HG03439 (cell line): ENCODE results near the gene IRF2BPL.

ENCODE experiments used
- ATAC-seq: cut with Tn5 transposase; IDR thresholded peaks from one replicate; pipeline ENCODE4 v1.9.1; 2021; ENCODE audit warnings: mild to moderate bottlenecking, moderate library complexity; ENCODE audit not compliant: unreplicated experiment

The IRF2BPL gene

DNA sequence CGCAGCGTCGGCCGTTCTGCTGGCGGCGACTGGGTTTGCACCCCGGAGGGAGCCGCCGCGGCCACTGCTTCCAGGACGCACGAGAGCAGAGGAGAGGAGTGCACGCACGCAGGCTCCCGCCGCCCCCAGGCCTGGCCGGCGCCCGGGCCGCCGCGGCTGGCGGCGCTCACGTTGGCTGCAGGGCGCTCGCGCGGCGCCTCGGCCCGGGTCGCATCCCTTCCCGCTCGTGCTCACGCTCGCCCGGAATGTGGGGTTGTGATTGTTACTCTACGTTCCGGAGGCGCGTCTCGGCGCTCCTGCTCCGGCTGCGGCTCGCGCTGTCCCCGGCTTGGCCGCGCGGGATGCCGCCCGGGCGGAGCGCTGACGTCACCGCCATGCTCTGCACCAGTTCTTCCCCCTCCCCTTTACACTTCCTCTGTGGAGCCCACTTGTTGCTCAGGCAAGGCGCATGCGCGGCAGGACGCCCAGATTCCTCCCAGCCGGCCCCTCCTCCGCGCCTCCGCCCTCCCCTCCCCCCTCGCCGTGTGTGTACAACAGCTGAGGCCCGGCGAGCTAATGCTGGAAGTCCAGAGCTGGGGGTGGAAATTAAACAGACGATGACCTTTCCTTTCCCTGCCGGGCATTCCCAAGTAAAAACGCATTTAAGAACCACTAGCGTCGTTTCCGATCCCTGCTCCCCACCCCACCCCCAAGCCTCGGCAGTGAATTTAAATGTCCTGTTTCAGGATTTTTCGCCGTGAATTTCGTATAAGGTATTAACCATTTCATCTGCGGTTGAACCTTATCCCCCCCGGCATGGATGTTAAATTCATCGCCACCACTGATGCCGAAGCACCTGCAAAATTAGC is at the start of gene IRF2BPL:
Gene IRF2BPL (minus strand): TSS at position 325 of the 848 bp plus-strand sequence. CDS start 916 bp downstream, outside the sequence.
- ATAC-seq: peak; percentile 68

- ATAC-seq: no peak
Measured at GRCh38 chr14:77077040-77077439, 48.5 kb upstream of the IRF2BPL start.

DNA sequence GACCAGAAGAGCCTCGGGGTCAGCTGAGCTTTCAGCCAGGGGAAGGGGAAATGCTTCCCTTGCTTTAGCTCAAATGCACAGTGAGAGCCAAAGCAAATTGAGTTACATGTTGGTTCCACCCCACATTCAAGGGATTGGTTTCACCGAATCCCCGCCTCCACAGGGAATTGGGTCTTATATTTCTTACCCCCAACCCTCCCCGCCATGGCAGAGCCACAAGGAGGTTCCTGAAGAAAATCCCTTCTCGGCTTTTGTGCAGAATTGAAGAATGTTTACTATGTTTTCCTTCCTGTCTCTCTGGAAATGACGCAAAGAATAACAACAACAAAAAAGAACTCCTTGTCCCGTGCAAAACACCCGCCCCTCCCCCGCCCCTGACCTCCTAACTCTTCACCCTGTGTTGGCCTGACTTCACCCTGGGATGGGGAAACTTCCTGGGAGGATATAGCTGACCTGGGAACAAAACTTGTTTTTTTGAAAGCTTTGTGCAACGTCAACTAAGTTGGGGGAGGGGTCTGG is 47.7 kb upstream of the IRF2BPL start:
- no peak for ATAC-seq

- ATAC-seq: no peak
Measured at GRCh38 chr14:77074969-77075368, 46.5 kb upstream of the IRF2BPL start.

DNA sequence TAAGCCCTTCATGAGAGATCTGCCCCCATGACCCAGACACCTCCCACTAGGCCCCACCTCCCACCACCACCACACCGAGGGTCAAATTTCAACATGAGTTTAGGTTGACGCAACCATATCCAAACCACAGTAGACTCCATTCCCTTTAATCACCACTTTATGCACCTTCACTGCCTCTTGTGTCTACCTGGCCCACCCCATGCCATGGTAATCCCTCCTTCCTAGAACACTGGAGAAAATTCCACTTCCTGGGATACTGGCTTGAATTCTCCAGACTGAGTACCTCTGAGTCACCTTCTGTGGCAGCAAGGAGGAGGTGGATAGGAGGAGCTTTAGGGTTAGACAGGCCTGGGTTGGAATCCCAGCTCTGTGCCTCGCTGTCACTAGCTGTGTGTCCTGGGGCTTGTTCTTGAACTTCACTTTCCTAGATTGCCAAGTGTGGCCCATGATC is 43.5 kb upstream of the IRF2BPL start:
- ATAC-seq: no peak

DNA sequence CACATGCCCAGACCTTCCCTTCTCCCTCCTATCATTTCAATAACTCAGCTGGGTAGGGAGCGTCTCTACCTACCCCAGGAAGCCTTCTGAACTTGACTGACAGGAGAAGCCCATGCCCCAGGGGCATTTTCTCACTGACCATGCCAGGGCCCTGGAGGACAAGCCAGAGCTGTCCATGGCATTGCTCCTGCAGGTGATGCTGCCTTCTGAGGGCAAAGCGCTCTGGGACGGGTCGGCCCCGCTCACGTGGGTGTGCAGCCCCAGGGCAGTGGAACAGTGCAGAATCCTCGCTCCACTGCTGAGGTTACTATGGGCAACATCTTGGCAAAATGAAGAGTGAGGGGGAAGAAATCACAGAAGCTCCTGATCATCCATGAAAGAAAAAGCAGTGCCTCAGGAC is 41.0 kb upstream of the IRF2BPL start:
- ATAC-seq: no peak

DNA sequence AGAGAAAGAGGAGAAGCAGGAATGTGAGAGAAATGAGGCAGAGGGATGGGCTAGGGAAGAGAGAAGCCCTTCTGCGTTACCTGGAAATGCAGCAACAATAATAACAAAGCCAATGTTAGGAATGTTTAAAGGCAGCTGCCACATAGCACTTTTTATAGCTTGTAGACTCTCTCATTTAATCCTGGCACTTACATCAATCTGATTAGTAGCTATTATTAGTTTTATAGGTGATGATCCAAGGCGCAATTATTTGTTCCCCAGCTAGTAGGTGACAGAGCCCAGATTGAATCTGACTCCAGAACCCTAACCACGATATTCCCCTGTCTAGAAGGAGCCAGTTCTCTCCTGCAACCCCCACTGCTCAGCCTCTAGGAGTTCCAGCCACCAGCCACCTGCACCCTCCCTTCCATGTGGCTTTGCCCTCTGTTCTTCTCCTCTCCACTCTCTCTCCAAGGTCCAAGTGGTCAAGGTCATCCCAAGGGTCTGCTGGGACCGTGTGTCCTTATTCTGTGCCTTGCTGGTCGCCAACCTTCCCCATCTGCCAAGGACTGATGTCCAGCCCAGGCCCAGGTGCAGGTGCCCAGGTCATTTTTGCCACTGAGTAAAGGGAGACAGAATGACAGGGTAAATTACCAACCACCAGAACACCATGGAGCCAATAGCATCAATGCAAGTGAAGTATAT is 40.2 kb upstream of the IRF2BPL start:
- no peak for ATAC-seq

- ATAC-seq: no peak
Measured at GRCh38 chr14:77067632-77068516, 39.4 kb upstream of the IRF2BPL start.

DNA sequence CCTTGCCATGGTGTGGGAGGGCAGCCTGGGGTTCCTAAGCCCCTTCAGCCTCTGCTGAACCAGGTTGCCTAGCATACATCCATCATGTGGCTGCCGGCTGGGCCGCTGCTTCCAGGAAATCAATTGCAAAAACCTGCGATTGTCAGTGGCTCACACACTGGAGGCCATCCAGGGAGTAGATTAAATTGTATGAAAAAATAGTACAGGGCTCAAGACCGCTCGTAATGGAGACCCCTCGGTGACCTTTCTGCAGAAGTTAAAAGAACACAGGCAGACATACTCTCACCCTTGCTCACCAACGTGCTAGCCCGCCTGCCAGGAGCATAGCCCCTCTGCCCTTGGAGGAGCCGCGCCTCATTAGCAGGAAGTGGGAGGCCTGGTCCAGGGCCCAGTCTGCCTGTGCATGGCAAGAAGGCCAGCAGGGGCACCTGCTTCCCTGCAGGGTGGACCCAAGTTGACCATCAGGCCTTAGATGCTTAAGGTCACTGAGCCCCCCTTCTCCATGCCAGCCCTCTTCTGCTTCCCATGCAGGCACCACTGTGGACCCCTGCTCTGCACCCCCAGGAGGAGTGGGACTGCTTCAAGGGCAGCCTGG is 38.2 kb upstream of the IRF2BPL start:
- ATAC-seq: no peak

GRCh38 chr14:77065851-77066577 is 37.5 kb upstream of the IRF2BPL start:
- ATAC-seq: no peak

- no peak for ATAC-seq
Measured at GRCh38 chr14:77064521-77065178, 36.1 kb upstream of the IRF2BPL start.

DNA sequence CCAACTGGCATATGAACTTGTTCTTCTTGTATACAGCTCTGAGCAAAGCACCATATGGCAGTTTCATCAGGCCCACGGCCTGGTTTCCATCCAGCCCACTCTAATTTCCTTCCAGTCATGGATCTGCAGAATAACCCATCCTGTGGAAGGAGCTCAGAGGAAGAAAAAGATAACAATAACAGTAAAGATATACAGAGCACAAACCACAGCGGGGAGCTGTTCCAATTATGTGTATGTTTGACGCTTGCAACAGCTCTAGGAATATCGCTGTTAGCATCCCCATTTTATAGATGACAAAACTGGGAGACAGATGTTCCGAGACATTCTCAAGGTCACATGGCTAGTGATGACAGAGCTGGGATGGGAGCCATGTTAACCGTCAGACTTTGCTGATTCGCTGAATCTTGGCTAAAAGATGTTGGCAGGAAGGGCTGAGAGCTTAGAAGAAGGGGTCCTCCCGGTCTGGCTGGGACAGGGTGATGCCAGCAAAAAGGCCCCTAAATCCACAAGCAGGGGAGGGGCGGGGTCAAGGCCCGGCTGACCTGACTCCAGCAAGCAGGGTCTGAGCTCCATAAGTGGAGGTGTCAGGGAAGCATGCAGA is 35.2 kb upstream of the IRF2BPL start:
- ATAC-seq: no peak

- ATAC-seq: no peak
Measured at GRCh38 chr14:77062261-77062660, 33.8 kb upstream of the IRF2BPL start.

DNA sequence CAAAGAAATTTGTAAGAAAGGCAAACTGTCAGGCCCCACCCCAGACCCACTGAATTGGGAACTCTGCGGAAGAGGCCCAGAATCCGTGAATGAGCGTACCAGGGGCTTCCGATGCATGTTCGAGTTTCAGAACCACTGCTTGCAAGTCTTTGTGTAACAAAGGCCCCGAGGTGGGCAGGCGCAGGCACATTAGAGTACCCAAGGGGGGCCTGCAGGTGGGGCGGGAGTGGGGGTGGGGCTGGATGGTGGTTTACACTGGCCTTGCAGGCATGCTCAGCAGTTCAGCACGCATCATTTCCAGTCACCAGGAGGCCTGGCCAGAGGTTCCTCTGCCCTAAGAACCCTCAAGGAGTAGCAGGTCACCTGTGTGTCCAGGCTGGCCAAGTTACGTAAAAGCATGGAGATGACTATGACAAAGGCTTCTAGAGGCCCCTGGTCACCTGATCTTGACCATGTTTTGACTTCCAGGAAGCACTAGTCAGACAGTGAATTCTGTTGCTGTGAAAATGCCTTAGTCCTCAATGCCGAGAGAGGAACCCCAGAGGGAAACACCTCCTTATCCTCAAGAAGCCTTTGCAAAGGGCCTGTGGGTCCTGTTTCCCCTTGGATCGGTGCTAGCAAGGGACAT is 33.2 kb upstream of the IRF2BPL start:
- ATAC-seq: no peak

DNA sequence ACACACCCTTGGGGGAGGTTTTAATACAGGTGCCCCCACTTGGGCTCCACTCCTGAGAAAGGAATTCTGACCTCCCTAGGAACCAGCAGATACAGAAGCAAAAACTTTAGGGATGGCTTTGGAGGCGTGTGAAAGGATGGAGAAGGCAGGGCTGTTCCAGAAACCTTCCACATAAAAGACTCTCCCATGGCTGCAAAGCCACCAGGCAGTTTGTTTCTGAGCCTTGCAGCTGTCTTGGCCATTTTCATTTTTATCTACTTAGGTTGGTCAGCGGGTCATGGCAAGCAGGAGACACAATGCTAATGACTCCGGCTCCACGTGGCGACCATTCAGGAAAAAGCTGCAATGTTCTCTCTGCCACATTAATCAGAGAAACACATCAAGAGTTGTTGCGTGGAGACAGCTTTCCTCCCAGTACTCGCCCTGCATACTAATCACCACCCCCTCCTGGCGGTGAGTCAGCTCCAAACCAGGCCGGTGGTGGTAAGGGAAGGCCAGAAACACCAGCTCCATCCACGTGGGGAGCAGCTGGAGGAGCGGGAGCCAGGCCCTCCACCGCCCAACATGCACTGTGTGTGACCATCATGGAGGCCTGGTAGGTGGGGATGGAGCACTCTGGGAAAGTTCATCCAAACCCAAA is 30.9 kb upstream of the IRF2BPL start:
- no peak for ATAC-seq

DNA sequence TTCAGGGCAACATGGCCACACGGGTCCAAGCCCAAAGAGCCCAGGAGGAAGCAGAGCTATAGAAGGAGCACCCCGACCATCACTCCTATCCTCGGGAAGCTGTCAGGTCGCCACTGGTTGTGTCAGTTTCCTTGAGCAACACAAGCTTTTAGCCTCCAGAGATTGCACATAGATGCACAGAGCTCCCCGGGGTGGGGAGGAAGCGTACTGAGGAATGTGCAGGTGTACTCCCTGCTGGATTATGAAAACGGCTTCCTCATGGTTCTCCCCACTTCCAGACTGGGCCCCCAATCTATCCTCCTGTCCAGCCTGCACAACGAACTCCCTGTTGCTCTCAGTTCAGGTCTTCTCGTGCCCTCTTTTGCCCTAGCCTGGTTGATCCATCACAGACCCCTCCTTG is 30.3 kb upstream of the IRF2BPL start:
- no peak for ATAC-seq

DNA sequence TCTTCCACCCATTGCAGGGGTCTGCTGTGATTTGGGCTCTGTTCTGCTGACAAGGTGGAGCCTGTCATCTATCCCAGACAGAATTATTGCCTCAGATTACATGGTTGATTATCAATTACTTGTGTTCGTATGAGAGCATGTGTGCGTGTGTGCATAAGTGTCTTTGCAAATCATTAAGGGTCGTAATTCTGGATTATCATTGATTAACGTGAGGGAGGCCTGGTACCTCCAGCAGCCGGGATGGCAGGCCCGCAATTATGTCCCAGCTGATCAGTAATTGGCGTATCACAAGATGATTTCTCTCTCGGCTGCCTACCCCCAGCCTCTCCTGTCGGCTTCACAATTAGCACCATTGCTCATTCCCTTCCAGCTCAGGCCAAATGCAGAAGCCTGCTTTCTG is 29.6 kb upstream of the IRF2BPL start:
- no peak for ATAC-seq

- no peak for ATAC-seq
Measured at GRCh38 chr14:77055981-77056380, 27.5 kb upstream of the IRF2BPL start.
